HG02970 (cell line): ENCODE measurements around the gene CAMK2B.

Experiments used
- ATAC-seq: cut with Tn5 transposase; IDR thresholded peaks from one replicate; pipeline ENCODE4 v1.9.1; 2021; ENCODE audit warnings: mild to moderate bottlenecking, moderate library complexity, moderate number of reproducible peaks; ENCODE audit not compliant: unreplicated experiment, low FRiP score

The CAMK2B gene

DNA sequence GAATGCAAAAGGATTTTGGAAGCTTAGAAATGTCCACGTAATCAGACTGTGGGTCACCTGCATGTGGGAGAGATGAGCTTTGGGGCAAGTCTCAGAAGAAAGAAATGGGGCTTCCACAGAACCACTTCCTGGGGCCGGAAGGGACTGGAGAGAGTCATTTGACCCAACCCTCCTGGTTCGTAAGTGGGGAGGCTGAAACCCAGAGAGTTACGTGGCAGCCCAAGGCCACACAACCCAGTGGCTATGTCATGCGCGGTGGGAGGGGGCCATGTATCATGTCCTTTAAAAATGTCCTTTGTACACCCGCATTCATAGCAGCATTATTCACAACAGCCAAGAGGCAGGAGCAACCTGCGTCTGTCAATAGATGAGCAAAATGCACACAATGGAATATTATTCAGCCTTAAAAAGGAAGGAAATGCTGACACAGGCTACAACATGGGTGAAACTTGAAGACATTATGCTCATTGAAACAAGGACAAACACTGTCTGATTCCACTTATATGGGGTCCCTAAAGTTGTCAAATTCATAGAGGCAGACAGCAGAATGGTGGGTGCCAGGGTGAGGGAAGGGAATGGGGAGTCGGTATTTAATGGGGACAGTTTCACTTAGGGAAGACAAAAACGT, 15.1 kb downstream of the CAMK2B start:
- ATAC-seq: no peak

DNA sequence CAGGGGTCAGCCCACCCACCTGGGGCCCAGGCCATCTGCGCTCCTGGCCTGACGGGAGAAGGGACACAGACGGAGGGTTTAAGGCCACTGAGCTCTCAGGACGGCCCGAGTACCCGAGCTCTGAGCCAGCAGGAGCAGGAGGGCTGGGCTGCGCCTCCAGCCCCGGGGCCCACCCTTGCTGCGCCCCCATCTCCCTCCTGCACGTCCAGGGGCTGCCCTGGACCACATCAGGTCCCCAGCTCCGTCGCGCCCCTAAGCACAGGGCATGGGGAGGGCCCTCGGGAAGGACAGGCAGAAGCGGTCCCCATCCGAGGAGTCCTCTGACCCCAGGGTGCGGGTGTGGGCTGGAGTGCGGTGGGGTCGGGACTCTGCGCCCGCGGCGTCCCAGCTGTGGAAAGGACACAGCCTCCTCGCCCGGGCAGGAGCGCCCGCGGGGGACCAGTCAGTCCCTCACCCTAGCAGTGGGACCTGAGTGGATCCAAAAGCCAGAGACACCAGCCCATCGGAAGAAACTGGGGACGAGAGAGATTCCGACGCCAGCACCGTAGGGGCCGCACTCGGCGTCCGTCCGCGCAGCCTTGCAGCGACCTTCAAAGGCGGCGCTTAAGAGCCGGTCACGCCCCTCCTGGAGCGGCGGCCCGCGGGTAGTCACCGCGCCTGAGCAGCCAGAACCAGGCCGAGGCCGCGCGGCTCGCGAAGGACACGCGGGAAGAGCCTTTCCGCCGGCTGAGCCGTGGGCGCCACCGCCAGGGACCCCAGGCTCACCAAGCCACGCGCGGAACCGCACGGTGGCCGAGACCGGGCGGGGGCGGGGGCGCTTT, 15.9 kb downstream of the CAMK2B start:
- no peak for ATAC-seq

DNA sequence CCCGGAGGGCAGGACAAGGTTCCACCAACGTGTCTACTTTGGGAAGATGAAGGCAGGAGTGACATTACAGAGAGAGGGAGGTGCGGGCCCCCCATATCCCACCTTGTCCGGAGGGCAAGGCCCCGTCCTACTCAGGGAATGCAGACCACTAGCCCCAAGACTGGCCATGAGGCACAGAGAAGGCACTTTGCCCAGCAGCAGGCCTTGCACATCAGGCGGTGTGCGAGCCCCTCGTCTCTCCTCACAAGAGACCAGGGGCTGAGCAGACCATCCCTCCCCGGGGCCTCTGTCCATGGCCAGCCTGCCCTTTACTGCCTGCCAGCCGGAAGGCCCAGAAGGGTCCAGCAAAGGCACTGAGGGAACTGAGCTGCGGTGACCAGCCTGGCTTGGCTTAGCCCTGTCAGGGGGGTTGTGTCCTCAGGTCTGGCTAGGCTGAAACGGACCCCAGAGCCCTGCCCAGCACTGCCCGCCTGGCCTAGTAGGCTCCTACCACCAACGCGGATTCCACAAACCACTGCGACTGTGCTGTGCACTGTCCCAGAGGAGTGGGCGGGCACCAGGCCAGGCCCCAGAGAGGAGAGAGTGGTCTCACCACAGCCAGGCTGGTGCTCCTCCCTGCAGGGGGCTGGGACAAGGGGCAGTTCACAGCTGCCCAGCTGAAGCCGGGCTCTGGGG, 16.7 kb downstream of the CAMK2B start:
- no peak for ATAC-seq

DNA sequence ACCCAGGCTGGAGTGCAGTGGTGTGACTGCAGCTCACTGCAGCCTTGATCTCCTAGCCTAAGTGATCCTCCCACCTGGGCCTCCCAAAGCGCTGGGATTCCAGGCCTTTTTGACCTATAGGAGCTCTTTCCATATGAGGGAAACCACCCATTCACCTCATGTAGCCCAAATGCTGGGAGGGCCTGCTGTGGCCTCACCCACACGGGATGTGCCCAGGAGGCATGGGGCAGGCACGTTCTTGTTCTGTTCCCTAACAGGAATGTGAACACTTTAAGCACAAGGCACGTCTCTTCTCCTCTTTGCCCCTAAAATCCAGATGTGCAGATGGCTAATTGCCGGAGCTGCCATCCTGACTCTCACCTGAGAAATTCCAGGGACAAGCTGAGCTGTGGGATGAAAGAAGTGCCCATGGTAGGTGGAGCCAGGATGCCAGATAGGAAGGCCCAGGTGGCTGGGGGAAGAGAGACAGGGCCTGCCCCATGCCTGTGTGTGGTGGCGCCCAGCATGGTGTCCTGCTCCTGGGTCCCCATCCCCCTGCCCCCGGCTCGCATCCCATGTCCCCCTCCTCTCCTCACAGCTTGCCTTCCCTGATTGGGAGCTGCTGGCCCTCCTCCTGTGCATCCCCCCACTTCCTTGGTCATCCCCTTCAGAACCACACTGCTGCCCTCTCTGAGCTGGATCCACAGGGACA, 17.3 kb downstream of the CAMK2B start:
- ATAC-seq: no peak

DNA sequence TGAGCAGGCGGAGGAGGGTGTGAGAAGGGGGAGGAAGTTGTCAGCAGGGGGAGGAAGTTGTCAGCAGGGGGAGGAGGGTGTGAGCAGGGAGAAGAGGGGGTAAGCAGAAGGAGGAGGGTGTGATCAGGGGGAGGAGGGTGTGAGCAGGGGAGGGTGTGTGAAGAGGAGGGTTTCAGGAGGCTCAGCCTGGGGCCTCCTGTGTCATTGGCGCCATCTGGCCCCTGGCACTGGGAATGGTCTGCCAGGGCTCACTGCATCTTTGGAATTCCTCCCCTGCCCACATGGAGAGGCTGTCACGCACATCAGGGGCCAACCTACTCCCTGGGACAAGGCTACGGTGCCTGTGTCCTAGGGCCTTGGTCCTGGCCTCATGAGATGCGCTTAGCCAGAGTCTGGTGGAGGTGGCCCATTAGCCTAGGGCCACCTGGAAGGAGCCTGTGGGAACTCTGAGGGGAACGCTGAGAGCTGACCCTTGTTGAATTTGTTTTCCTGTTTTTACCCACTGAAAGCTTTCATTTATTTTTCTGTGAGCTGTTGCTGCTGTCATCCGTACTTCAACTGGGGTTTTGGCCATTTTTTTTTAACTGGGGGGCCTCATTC, 18.0 kb downstream of the CAMK2B start:
- ATAC-seq: no peak

DNA sequence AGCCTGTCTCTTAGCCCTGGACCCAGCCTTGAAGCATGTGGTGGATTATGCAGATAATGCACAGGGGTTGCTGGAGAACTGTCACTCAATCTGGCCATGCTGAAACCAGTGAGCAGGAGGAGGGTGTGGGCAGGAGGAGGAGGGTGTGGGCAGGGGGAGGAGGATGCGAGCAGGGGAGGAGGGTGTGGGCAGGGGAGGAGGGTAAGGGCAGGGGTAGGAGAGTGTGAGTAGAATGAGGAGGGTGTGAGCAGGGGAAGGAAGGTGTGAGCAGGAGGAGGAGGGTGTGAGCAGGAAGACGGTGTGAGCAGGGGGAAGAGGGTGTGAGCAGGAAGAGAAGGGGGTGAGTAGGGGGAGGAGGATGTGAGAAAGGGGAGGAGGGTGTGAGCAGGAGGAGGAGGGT, 18.8 kb downstream of the CAMK2B start:
- no peak for ATAC-seq

DNA sequence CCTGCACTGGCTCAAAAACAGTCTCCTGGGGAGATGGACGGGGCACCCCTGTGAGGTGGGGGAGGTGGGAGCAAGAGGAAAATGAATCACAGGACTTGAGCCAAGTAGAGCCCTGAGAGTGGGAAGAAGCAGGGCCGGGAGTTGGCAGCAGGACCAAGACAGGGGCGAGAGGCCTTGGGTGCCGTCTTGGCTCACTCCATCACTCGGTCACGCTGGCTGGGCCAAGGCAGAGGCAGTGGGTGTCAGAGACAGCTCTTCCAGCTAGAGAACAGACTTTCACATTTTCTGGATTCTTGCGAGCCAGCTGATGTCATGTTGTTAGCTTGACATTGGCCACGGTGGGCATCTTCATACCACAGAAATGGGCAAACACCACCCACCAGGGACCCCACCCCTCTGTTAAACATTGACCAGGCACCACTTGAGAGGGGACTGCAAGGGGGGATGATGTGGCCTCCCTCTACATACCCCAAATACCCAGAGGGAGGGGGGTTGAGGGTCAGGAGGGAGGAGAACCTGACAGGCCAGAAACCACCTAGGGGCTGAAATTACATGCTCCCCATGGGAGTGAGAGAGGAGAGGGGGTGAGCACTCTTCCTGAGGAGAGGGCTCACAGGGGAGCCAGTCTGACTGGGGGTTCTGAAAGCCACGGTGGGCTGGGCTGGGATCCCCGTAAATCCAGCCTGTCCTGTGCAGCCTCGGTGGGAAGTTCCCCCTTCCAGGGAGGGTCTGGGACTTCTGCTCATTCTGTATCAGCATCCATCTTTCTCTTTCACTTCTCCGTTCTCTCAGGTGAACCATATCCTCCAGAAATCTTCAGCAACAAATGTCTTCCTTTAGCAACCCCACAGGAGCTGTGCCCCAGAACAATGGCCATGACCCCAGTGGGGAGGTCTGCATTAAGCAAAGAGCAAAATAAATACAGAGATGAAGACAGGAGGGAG, 19.6 kb downstream of the CAMK2B start:
- ATAC-seq: no peak

DNA sequence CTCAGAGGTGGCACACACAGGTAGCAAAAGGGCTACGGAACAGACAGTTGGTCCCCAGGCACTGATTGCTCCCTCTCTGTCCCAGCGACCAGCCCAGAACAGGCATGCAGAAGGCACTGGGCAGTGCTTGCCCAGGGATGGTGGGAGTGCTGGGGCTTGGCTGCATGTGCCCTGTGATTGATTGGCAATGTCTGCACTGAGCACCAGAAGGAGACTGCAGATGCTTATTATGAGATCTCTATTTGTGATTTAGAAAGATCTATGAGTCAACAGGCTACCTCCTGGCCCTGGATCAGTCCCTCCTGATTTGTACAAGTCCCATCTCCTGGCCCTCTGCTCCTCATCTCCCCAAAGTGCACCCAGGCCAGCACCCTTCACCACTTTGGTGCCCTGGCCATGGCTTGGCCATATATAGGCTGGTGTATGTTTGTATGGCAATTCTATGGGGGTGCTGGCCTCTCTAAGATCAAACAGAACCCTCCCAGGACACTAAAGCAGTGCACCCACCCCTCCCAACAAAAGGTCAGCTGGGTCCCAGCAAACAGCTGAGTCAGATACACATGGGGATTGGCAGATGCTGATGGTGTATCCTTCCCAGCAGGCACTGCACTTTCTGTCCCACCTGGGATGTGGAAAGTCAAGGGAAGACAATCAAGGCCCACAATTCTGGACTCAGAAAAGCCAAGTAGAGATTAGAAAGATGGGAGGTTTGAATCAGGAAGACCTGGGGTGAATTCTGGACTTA, 30.9 kb downstream of the CAMK2B start:
- no peak for ATAC-seq

DNA sequence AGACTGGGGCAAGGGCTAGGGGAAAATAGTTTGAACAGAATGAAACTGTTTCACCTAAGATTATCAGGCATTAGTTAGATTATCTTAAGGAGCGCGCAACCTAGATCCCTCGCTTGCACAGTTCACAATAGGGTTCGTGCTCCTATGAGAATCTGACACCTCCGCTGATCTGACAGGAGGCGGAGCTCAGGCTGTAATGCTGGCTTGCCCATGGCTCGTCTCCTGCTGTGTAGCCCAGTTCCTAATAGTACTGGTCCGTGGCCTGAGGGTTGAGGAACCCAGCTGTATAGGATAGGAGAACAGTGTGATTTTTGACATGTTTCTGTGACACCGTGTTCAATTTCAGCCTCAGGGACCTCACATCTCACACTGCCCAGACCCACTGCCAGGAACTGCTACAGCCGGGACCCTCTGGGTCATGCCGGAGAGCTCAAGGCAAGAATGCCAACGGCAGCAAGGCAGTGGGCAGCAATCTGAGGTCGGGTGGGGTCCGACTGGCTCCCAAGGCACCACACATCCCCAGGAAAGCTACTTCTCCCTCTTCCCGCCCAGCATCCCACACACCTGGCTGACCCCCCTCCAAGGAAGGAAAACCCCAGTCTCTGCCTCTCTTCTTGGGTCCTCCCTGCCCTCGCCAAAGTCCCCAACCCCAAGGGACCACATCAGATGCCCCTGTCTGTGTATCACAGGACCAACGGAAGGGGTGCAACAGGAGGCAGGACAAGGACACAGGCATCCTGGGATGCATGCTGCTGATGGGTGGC, 31.7 kb downstream of the CAMK2B start:
- ATAC-seq: no peak

DNA sequence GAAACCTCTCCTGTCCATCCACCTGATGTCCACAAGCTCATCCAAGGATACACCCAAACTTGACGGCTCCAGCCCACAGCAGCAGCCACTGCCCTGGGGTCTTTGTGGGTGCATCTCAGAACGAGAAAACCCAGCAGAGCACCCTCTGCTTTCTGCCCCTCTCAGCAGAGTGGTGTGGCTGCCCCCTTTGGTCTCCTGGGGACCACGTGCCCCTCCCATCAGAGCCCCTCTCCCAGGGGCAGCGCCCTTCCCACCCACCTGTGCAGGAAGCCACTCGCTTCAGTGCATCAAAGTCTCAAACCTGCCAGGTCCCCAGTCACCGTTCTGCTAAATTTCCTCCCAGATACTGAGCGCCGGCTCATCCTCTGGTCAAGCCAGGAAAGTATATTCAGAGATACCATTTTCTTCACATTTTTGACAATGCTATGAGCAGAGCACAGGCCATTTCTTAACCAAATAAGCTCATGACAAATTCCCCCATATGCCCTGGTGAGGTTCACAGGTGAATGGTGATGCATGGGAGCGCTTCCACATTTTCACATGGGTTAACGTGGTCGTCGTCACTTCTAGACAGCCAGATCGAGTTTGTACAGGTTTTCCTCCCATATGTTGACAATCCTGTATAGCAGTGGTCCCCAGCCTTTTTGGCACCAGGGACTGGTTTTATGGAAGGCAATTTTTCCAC, 32.4 kb downstream of the CAMK2B start:
- no peak for ATAC-seq

DNA sequence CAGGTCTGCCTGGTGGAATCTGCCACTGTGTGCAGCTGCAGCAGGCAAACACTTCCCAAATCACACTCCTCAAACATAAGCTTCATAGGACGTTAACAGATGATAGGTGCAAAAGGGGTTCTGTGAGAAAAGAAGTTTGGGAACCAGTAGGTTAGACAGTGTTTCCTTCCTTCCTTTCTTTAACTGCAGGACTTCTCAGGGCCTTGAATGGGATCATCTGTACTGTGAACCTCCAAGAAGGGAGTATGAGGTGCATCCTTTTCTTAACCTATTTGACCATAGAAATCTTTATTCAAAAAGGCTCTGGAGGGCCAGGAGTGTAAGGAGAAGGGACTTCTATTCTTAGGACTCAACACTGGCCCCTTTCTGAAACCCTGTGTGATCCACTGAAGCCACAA, 33.0 kb downstream of the CAMK2B start:
- ATAC-seq: no peak

DNA sequence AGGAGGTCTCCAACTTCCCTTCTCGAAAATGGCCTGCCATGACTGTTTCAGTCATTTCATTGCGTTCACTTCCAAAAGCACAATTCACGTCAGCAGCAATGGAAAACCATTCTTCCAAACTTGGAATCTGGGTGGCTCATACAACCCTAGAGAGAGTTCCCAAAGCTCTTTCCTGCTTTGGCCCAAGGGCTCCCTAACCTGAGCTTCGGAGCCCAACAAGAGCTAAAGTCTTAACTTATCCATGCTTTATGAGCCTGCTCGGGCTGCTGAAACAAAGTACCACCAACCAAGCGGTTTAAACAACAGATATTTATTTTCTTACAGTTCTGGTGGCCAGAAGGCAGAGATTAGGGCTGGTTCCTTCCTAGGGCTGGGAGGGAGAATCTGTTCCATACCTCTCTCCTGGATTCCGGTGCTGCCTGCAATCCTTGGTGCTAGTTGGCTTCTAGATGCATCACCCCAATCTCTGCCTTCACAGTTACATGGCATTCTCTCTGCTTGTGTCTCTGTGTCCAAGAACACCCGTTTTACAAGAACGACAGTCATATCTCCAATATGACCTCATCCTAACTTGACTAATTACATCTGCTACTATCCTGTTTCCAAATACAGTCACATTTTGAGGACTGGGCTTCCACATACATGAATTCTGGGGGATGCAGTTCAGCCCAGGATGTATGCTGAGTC, 33.5 kb downstream of the CAMK2B start:
- no peak for ATAC-seq

DNA sequence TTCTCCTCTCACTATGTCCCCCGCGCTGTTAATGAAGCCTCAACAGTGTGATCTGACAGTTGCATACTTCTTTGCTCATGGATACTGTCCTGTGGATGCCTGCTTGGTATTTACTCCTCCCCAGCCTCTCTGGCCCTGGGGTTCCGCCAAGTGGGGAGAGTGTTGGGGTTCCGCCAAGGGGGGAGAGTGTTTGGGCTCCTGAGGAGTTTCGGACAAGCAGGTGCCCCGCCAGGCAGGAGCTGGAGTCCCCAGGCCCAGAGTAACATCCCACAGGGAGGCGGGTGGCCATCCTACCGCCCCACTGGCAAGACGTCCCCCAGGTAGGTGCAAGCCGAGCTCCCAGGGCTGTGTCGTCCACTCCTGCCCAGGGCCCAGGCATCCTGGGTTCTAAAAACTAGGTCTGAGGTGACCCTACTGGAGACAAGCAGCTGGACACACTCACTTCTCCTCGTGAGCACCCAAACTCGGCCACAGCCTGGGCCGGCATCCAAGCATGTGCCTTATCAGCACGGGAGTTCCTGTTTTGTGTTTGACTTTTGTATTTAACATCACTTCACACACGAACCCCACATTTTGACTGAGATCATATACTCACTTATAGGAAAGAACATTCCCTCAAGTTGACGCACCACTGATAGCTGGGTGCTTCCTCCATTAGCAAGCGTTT, 34.2 kb downstream of the CAMK2B start:
- no peak for ATAC-seq

DNA sequence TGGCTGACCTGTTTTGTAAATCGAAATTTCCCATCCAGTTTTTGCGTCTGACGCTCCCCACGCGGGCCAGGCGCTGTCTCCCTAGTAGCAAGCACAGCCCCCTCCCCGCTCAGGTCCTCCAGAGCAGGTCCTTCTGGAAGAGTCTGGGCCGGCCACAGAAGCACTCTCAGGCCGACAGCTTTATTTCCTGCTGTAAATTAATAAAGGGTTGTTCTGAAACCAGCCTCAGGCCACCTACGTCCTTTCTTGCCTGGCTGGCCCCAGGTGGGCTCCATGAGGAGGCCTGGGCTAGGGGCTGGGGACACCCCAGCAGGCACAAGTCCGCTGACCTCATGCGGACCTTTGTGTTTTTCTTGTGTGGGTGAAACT, 35.2 kb downstream of the CAMK2B start:
- ATAC-seq: no peak

DNA sequence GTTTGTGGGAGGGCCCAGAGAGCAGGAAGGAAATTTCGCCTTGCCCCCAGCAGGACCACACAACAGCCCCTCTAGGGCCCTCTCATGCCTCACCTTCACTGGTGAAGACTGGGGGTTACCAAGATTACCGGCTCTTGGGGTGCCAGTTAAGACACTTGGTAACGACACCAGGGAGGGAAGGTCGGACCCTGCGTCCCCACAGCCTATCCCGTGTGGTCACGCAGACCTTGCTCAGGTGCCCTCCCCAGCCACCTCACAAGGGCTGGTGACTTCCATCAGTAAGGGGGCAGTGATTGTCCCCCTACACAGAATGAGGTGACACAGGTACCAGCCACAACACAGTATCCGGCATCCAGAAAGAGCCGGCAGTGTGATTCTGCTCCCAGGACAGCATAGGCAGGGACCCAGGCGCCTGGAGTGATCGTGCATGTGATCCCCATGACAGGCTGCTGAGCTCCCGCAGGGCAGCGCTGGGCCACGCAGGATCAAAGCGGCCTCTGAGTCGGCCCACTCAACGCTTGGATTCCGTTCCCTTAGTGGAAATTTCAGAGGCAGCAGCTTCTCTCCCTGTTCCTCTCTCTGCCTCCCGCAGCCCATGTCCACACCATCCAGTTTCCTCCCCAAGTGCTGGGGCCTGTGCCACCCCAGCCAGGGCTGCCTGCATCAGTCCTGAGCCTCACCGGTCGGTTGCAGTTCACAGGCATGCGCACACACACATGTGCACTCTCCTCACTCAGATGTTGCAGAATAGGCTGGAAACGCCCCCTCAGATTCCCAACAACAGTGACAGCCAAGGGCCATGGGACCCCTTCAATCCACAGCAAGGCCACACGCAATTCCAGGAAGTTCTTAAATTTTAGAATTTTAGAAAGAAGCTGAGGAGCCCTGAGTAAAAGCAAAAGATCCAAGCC, 35.8 kb downstream of the CAMK2B start:
- ATAC-seq: no peak
